ENCODE results near the gene IFNLR1.

GRCh38 chr1:24141311-24141997 is 45.6 kb downstream of the IFNLR1 start:
- TF ChIP-seq REST (IDR thresholded peaks at IDR 0.05; ENCODE audit: borderline replicate concordance) (no peak), REST (CRISPR knock-in tag; IDR thresholded peaks at IDR 0.05; ENCODE audit: low read depth) (no peak), RERE (CRISPR knock-in tag; IDR thresholded peaks at IDR 0.05; ENCODE audit: borderline replicate concordance) (no peak), SP2 (IDR thresholded peaks at IDR 0.05; ENCODE audit: extremely low read depth, low read depth, low read length, poor library complexity, severe bottlenecking) (no peak), TEAD2 (tag; IDR thresholded peaks at IDR 0.05) (no peak), WHSC1 (IDR thresholded peaks at IDR 0.05; ENCODE audit: low read length) (no peak), CTCF (IDR thresholded peaks at IDR 0.05 in 2 of 3, conservative IDR thresholded peaks at IDR 0.05 in 1 of 3; ENCODE audit: insufficient read depth in 2 of 3, low read depth in 1 of 3, low read length in 3 of 3) (no peak), JUN (IDR thresholded peaks at IDR 0.05; ENCODE audit: borderline replicate concordance, low read depth, low read length) (no peak), JUN (CRISPR knock-in tag; IDR thresholded peaks at IDR 0.05; ENCODE audit: borderline replicate concordance) (no peak), MAZ (CRISPR knock-in tag; conservative IDR thresholded peaks at IDR 0.05 in 1 of 2, IDR thresholded peaks at IDR 0.05 in 1 of 2) (no peak), HDAC1 (IDR thresholded peaks at IDR 0.05) (no peak), ZFP30 (CRISPR knock-in tag; IDR thresholded peaks at IDR 0.05; ENCODE audit: borderline replicate concordance) (no peak)

All from K562 (cell line).